Measurements from ENCODE around the gene EVA1B. TPM values are rescaled to one million over a fixed set of nuclear protein-coding genes. Genes with fewer than 3 reads are reported as not detected.

EVA1B gene
- polyA plus RNA-seq, 1 experiment, result 133 TPM

GRCh38 chr1:36349241-36349671, 25.8 kb upstream of the EVA1B start:
- CTCF ChIA-PET, result interaction anchor here (1.1 to 5.2 kb wide), 4 partner anchors 11 to 200 kb away, joined by 3 to 50 read pairs (median 12); partner anchors contain the start of gene TRAPPC3
- H3K36me3 ChIP-seq (ENCODE audit: control insufficient read depth, insufficient read depth, low read length), result peaks cover 27% of the 10 kb centered on the region
- no peaks in the 10 kb centered on the region for H3K27me3 ChIP-seq (ENCODE audit: control insufficient read depth, insufficient read depth, low read length)
- TF ChIP-seq CTCF (IDR thresholded peaks at IDR 0.05; ENCODE audit: insufficient read depth, low read depth, low read length), result no peak
- POLR2A ChIA-PET, result no interaction called here
- H3K4me3 ChIP-seq (ENCODE audit: low read depth, low read length), result no peak overlapping the region
- no peak for DNase-seq (ENCODE audit: low read depth)

GRCh38 chr1:36346741-36347370, 23.4 kb upstream of the EVA1B start:
- peaks cover 33% of the 10 kb centered on the region for H3K36me3 ChIP-seq (ENCODE audit: control insufficient read depth, insufficient read depth, low read length)
- CTCF ChIA-PET, result interaction anchor here (7.0 kb wide), 1 partner anchor 21 kb away, joined by 88 read pairs; no protein-coding TSS in a partner anchor
- TF ChIP-seq CTCF (IDR thresholded peaks at IDR 0.05; ENCODE audit: insufficient read depth, low read depth, low read length), result no peak
- H3K27me3 ChIP-seq (ENCODE audit: control insufficient read depth, insufficient read depth, low read length), result no peaks in the 10 kb centered on the region
- no peak overlapping the region for H3K4me3 ChIP-seq (ENCODE audit: low read depth, low read length)
- DNase-seq (ENCODE audit: low read depth), result no peak
- POLR2A ChIA-PET, result no interaction called here

GRCh38 chr1:36345353-36345752, 21.9 kb upstream of the EVA1B start:
- Histone ChIP-seq H3K36me3 (ENCODE audit: control insufficient read depth, insufficient read depth, low read length) (peaks cover 40% of the 10 kb centered on the region), H3K4me3 (ENCODE audit: low read depth, low read length) (no peak overlapping the region), H3K27me3 (ENCODE audit: control insufficient read depth, insufficient read depth, low read length) (no peaks in the 10 kb centered on the region)
- DNase-seq (ENCODE audit: low read depth), result no peak
- POLR2A ChIA-PET, result no interaction called here
- no peak for TF ChIP-seq CTCF (IDR thresholded peaks at IDR 0.05; ENCODE audit: insufficient read depth, low read depth, low read length)
- CTCF ChIA-PET, result interaction anchor here (0.6 to 7.0 kb wide), 7 partner anchors 11 to 75 kb away, joined by 3 to 88 read pairs (median 3); no protein-coding TSS in a partner anchor

- Histone ChIP-seq H3K27me3 (ENCODE audit: control insufficient read depth, insufficient read depth, low read length) (no peaks in the 10 kb centered on the region), H3K4me3 (ENCODE audit: low read depth, low read length) (no peak overlapping the region), H3K36me3 (ENCODE audit: control insufficient read depth, insufficient read depth, low read length) (peaks cover 44% of the 10 kb centered on the region)
- CTCF ChIA-PET, result interaction anchor here (1.8 to 7.0 kb wide), 2 partner anchors 24 to 76 kb away, joined by 4 to 88 read pairs; no protein-coding TSS in a partner anchor
- no peak for TF ChIP-seq CTCF (IDR thresholded peaks at IDR 0.05; ENCODE audit: insufficient read depth, low read depth, low read length)
- no peak for DNase-seq (ENCODE audit: low read depth)
- POLR2A ChIA-PET, result no interaction called here
Observed at GRCh38 chr1:36344395-36344680, 20.9 kb upstream of the EVA1B start.

GRCh38 chr1:36343651-36344394, 20.4 kb upstream of the EVA1B start:
- TF ChIP-seq CTCF (IDR thresholded peaks at IDR 0.05; ENCODE audit: insufficient read depth, low read depth, low read length), result no peak
- POLR2A ChIA-PET, result no interaction called here
- no peak for DNase-seq (ENCODE audit: low read depth)
- peaks cover 43% of the 10 kb centered on the region for H3K36me3 ChIP-seq (ENCODE audit: control insufficient read depth, insufficient read depth, low read length)
- no peaks in the 10 kb centered on the region for H3K27me3 ChIP-seq (ENCODE audit: control insufficient read depth, insufficient read depth, low read length)
- CTCF ChIA-PET, result interaction anchor here (0.6 to 7.0 kb wide), 17 partner anchors 9 to 258 kb away, joined by 3 to 88 read pairs (median 13); partner anchors contain the start of gene EVA1B
- H3K4me3 ChIP-seq (ENCODE audit: low read depth, low read length), result no peak overlapping the region

Measured in BJ (cell line).